ENCODE results near the gene DOCK2.

DNA sequence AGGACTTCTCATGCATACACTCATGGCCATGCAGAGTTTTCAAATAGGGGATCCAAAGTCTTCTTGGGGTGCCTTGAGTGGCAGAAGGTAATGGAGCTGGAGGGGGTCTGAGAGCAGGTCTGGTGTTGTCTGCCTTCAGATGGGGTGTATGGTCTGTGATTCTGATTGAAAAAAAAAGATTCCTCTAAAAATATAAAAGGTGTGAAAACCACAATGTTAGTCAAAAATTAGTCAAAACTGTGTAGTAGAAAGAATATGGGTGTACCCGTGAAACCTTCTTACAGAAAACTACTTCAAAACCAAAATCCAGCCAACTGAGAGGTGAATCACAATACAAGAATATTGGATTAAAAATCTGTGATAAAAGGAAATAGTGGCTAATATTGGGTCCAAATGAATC is 20.1 kb downstream of the DOCK2 start:
- TF ChIP-seq, protein P1, sequence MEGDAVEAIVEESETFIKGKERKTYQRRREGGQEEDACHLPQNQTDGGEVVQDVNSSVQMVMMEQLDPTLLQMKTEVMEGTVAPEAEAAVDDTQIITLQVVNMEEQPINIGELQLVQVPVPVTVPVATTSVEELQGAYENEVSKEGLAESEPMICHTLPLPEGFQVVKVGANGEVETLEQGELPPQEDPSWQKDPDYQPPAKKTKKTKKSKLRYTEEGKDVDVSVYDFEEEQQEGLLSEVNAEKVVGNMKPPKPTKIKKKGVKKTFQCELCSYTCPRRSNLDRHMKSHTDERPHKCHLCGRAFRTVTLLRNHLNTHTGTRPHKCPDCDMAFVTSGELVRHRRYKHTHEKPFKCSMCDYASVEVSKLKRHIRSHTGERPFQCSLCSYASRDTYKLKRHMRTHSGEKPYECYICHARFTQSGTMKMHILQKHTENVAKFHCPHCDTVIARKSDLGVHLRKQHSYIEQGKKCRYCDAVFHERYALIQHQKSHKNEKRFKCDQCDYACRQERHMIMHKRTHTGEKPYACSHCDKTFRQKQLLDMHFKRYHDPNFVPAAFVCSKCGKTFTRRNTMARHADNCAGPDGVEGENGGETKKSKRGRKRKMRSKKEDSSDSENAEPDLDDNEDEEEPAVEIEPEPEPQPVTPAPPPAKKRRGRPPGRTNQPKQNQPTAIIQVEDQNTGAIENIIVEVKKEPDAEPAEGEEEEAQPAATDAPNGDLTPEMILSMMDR (IDR thresholded peaks at IDR 0.05), result no peak
- no peak for TF ChIP-seq POLR2AphosphoS5 (IDR thresholded peaks at IDR 0.05)
- no peak for TF ChIP-seq POLR2A (IDR thresholded peaks at IDR 0.05)
- no peak for TF ChIP-seq EP300 (IDR thresholded peaks at IDR 0.05)
